HG03378 (cell line): ENCODE data around the gene FBXO41.

Experiments
- ATAC-seq: cut with Tn5 transposase; IDR thresholded peaks from one replicate; pipeline ENCODE4 v1.9.1; 2021; ENCODE audit warnings: mild to moderate bottlenecking, moderate library complexity; ENCODE audit not compliant: unreplicated experiment

The FBXO41 gene, protein sequence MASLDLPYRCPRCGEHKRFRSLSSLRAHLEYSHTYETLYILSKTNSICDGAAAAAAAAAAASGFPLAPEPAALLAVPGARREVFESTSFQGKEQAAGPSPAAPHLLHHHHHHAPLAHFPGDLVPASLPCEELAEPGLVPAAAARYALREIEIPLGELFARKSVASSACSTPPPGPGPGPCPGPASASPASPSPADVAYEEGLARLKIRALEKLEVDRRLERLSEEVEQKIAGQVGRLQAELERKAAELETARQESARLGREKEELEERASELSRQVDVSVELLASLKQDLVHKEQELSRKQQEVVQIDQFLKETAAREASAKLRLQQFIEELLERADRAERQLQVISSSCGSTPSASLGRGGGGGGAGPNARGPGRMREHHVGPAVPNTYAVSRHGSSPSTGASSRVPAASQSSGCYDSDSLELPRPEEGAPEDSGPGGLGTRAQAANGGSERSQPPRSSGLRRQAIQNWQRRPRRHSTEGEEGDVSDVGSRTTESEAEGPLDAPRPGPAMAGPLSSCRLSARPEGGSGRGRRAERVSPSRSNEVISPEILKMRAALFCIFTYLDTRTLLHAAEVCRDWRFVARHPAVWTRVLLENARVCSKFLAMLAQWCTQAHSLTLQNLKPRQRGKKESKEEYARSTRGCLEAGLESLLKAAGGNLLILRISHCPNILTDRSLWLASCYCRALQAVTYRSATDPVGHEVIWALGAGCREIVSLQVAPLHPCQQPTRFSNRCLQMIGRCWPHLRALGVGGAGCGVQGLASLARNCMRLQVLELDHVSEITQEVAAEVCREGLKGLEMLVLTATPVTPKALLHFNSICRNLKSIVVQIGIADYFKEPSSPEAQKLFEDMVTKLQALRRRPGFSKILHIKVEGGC

DNA sequence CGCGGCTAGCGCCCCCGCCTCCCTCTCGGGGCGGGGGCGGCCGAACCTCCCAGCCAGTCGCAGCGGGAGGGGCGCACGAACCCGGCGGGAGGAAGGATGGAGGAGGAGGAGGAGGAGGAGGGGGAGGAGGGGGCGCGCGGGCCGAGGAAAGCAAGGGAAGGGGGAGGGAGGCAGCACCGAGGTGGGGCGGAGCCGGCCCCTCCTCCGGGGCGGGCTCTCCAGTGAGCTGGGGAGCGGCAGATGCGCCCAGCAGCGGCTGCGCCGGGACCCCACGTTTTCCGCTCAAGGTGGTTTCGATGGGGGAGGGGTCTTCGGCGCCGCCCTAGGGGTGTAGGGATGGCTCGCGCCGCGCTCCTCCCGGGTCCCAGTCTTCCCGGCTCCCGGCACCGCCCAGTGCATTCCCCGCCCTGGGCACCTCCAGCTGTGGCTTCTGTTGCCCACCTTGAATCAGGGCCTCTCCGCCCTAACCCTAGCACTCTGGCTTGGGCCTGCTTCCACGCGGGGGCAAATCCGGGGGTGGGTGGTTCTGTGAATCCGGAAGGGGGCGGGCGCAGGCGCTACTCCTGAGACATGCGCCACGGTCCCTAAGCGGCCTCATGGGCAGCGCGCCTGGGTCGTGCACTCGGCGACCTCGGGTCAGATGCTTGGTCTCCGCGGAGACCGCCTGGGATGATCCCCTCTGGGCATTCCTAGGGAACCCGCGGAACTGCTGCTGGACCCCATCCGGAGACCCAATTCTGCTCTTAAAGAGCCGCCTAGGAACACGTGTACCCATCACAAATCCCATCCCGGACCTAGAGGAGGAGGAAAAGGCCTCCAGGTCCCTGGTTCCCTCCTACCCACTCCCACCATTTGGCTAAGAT, at the start of gene FBXO41:
Gene FBXO41, minus strand, starts transcription at position 183 of the 863 bp plus-strand sequence. CDS start 14,848 bp downstream, outside the sequence.
- peak; percentile 45 for ATAC-seq

DNA sequence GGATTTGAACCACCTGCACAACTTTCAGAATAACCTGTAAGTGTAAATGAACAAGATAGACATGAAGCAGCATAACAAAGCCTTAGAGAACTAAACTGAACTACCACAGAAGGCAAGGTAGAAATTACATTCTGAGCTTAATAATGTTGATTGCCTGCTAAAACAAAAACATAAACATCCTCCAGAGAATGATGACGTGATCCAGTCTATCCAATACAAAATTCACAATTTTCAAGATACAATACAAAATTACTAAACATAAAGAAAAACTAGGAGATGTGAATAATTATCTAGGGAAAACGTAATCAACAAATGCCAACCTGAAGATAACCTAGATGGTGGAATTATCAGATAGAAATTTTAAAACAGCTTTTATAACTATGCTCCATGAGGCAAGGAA, 49.8 kb upstream of the FBXO41 start:
- no peak for ATAC-seq

DNA sequence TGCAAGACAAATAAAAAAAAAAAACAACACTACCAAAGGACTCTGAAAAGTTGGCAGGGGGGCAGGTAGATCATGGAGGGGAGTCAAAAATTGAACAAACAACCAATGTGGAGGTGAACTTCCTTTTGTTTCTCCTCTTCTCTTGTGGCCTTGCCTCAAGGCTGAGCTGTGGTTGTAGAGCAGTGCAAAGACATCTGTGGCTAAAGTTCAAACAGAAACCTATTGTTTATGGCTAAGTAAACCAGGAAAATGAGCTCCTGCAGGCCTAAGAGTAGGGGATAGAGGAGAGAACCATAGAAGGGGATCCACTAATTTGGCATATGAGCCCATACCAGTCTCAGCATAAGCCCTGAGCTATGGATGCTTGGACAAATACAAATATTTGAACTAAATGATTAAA, 49.3 kb upstream of the FBXO41 start:
- no peak for ATAC-seq

DNA sequence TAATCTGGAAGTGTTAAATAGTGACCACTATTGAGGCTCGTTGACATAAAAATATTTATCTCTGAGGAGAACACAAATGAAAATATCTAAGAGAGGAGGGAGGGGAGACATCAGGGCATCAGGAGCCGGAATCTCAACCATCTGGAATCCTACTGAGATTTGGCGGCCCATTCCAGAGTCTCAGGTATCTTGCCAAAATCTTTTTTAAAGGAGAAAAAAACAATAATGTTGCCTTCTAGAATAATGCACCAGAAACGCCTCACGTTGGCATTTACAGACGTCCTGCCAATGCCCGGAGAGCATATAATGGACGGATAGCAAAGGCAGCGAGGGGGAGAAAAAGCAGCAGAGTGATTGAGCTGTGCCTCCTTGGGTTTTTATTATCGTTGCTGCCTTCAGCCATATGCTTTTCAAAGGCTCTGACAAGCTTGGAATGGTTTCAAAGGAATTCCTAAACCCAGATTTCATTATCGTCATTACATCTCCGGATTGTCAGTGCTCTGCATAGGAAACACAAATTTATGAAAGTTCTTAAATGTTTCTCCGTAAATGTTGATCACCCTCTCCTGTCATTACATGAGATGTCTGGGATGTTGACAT, 39.9 kb upstream of the FBXO41 start:
- no peak for ATAC-seq

DNA sequence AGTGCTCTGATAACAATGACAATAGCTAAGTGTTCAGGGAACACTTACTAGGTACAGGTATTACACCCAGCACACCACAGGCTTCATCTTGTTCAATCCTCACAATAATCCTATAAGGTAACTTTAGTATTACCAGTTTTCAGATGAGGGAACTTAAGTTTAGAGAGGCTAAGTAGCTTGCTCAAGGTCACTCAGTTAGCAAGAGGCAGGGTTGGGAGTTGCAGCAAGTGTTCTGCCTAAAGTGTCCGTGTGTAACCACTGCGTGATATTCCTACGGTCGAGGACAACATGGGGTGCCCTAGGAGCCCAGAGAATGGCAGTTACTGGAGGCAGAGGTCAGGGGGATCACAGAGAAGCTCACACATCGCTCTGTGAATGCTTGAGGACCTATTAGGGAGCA, 39.3 kb upstream of the FBXO41 start:
- no peak for ATAC-seq

DNA sequence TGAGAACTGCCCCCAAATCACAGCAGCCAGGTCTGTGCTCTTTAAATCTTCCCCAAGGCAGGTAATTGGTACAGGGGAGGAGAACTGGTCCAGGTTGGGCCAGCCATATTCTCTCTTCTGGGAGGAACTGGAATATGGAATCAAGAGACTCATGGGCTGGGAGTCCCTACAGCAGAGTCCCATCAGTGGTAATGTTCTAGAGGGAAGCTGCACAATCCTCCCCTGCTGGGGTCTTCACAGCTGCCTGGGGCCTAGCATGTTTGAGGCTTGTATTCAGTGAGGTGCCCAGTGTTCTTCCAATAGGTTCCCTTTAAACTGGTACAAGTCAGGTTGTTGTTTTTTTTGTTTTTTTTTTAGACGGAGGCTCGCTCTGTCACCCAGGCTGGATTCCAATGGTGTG, 30.2 kb upstream of the FBXO41 start:
- ATAC-seq = no peak

DNA sequence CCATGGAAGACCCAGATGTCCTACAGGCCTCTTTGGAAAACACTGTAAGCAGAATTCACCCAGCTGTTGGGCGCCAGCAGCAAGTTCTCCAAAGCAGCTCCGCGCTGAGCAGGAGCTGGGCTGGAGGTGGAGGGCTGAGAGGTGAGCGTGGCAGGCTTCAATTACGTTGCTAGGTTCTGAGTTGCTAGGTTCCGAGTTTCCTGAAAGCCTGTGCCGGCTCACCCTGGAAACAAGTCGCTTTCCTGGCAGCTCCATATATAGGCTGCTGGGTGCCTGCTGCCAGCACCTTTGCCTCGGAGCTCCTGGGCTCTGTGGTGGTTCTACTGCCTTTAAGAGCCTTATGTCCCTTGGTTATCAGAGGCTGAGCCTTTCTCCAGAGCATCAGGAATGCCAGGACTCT, 23.4 kb upstream of the FBXO41 start:
- no peak for ATAC-seq

DNA sequence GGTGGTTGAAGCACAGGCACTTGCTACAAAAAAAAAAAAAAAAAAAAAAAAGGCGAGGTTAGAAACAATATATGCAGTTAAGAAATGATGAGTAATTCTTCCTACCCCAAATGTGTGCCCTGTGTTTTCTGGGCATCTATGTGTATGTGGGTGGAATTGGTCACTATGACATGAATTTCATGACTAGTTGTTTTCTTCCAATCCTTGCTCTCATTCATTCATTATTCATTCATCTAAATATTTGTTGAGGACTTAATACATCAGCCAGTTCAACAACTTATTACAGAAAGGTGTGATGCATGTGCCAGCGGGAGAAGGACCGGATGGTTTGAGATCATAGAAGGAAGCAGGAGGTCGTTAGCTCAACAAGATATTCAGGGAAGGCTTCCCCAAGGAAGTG, 17.4 kb upstream of the FBXO41 start:
- ATAC-seq = no peak

DNA sequence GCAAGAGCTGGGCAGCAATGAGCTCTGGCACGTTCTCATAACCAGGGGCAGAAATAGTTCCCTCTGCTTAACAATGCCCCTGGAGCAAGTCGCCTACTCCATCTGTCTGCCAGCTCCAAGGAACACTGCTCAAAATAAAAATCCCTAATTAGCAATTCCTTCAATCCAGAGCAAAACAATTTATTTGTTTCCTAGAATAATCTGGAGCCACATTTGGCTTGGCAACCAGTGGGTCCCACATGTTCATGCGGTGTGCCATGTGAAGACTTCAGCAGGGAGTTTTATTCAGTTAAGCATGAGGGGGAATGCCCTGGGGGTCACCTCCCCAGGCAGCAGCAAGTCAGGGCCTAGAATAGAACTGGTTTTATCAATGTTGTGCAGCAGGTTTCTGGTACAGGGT, 16.6 kb upstream of the FBXO41 start:
- no peak for ATAC-seq

DNA sequence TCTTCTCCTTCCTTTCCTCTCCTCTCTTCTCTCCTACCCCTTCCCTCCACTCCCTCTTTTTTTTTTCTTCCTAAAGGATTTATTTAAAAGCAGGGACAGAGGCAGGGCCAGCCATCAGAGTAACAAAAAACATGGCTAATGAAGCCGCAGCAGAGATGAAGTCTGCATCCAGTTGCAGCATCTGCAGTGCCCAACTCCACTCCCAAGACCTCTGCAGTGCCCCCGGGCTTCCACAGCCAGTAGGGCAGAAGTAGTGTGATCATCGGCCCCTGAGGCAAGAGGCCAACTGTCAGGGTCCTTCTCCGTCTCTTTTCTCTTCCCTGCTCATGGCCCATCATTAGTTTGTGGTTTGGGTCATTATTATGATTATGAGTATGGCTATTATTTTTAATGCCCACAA, 13.3 kb upstream of the FBXO41 start:
- ATAC-seq = no peak

DNA sequence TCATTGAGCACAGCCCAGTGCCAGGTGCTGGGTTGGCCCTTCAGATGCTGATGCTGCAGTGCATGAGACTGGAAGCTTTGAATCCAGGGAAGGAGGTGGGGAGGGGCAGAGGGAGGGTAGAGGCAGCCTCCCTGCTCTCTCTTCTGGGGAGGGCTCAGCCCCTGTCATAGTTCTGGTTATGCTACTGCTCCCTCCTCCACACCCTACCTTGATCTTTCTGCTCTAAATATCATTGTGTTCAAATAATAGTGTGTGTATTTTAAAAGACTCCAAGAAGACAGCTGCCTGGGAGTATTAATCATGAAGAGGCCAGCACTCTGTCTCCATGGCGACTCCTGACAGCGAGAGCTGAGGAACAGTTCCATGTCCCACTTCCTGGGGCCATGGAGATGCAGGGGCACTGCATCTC, 12.9 kb upstream of the FBXO41 start:
- ATAC-seq = no peak

DNA sequence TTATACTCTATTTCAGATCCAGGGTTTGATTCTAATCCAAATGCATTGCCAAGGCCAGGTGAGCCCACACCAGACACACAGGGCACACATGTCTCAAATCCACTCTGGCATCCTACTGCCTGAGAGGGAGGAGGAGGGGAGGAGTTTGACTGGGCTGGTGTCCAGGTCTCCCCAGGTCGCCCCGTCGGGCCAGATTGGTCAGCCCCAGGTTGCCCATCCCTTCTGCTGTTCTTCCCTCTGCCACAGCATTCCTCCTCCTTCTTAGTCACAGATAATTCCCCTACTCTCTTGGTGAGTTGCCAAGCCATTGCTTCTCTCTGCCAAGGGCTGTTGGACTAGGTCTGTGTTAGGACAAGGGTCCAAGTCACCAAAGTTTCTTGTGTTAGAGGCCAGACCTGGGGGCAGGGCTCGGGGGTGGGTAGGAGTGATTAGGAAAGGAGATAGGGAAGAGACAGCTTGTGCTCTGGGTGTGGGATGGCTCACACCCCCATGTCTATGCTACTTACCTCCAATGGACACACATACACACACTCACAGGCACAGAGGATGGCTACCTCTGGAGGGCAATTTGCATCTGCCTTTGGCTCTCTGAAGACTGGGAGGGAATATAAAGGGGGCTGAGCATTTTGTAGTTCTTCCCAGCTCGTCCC, 11.6 kb upstream of the FBXO41 start:
- ATAC-seq = no peak

DNA sequence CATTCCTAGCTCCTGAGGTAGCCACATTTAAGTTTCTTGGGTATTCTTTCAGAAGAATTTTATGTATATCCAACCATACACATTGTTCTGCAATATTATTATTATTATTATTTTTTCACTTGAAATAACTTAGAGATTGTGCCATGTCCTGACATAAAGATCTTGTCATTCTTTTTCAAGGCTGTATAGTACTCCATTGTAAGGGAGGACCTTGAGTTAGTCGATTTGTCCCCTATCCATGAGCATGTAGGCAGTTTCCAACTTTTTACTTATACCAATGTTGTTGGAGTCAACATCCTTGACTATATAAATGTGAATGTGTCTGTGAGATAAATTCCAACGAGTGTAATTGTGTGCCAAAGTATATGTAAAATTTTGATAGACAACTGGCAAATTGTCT, 10.0 kb upstream of the FBXO41 start:
- ATAC-seq = no peak

DNA sequence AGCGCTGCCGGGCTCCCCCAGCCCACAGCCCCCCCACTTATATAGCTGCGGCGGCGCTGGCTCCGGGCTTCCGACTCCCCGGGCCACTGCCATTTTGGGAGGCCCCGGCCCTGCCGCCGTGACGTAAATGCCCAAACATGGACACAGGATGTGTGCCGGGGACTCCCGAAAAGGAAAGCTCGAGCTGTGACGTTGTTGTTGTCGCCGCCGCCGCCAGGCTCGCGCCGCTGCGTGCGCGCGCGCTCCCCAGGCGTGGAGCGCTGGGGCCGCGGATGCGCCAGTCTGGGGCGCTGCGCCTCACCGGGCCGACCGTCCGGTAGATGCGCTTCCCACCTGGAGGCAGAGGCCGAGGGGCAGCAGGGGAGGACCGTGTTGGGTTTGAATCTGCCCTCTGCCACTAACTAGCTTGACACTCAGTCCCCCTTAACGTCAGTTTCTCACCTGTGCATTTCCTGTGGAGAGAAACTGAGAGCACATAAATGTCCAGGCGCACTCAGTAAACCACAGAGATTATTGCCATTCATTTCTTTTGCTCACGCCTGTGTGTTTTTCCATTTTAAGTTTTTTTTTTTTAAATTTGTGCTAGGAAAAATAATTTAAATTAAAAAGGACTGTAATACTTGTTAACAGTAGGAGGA, 9.4 kb upstream of the FBXO41 start, which contains the start of gene EGR4:
Gene EGR4, minus strand, starts transcription at position 15 of the 638 bp plus-strand sequence. CDS start 231 bp downstream, outside the sequence.
- peak; percentile 91 for ATAC-seq

DNA sequence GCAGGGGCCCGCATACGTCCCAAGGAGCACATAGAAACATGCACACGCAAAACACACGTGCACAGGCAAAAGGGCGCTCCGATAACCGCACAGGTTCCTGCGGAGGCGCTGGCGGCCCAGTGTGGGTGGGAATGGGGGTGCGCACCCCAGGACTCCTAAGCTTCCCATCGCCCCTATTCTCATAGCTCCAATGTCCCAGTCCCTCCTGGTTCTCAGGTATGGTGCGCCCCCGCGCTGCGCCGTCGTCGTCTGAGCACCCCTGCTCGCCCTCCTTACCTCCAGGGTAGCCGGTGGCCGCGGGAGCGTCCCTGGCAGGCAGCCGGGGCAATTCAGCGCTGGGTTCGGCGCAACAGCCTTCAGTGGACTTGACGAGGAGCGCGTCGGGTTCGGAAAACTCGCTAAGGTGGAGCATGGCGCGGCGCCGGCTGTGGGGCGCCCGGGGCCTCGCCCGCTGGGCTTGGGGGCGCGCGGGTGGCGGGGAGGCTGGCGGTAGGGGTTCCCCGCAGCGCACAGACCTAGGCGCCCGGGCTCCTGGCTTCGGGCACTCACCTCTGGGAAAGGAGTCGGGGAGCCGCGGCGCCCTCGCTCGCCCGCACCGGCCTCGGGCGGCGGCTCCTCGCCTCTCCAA, 8.7 kb upstream of the FBXO41 start:
- ATAC-seq = no peak

DNA sequence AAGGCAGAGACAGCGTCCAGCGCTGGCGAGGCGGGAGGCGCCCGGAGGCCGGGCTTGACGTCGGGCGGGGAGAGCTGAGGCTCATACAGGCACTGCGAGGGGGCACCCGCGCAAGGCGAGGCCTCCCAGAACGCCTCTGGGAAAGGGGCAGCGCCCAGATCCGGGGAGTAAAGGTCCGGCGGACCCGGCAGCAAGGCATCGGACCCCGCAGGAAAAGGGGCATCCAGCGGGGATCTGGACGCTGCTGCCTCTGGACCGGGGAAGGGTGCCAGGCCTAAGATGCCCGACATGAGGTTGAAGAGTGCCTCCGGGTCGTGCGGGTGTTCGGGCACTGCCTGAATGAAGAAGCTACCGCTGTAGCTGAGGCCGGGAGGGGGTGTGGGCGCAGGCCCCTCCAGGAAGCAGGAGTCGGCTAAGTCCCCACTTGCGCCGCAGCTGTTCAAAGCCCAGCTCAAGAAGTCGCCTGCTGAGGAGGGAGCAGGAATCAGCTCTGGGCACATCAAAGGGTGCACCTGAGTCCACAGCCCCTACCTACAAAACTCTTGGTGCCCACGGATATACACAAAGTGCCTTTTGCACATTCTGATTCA, 8.1 kb upstream of the FBXO41 start:
- ATAC-seq = no peak

DNA sequence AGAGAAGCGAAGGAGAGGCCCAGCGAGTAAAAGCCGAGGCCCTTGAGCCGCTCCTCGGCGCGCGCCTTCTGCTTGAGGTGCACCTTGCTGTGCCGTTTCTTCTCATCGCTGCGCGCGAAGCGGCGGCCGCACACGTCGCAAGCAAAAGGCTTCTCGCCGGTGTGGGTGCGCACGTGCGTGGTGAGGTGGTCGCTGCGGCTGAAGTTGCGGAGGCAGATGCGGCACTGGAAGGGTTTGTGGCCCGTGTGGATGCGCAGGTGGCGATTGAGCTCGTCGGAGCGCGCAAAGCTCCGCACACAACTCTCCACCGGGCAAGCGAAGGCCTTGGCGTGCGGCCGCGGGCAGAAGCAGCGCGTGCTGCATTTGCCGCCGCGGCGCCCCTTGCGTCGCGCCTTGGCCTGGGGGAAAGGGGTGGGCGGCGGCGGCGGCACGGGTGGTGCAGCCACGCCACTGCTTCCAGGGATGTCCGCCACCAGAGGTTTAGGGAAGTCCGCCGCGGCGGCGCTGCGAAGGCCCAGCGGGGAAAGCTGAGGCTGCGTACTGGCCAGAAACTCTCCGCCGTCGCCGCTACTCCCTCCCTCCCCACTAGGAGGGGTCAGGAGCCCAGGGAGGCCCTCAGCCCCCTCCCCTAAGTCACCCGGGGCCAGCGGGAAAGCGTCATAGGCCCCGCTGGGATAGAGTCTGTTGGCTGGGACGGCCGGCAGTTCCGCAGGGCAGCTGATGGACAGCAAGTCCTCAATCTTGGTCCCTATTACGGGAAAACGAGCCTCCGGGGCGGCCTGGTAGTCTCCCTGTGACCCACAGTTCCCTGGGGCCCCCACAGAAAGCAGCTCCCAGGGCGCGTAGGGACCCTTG, 7.4 kb upstream of the FBXO41 start:
- ATAC-seq = no peak

DNA sequence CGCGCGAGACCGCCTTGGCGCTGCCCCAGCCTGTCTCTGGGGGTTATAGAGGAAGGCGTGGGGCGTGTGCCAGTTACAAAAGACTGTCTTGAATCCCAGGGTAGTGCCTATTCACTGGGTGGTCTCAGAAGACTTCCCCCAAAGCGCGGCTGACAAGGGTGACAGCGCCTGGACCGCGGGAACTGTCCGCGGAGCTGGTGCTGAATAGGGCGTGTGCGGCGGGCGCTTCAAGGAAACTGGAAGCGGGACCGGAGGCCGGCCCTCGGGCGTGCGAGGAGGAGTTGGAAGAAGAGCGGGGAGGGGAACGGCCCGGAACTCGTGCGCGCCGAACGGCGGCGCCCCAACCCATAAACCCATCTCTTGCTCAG, 6.8 kb upstream of the FBXO41 start:
- ATAC-seq = no peak
